Gastroesophageal sphincter (tissue), 3 donors: ENCODE measurements around the gene PRRX1.

Experiments
- CTCF ChIP-seq, 4 experiments: fragments of 200-600 bp in 2 of 4; fragments of 450-650 bp in 2 of 4; sonication (generic) in 1 of 4; IDR thresholded peaks; one replicate each; pipeline ENCODE4 v1.5.1; 2017 to 2019; ENCODE audit warnings: antibody characterized with exemption in 4 of 4, mild to moderate bottlenecking in 2 of 4, moderate library complexity in 2 of 4
- EP300 ChIP-seq: sonication (generic); formaldehyde crosslinking; IDR thresholded peaks from one replicate; pipeline ENCODE4 v1.6.1; 2017; ENCODE audit warnings: antibody characterized with exemption, mild to moderate bottlenecking
- POLR2A ChIP-seq, 2 donors: fragments of 450-650 bp; IDR thresholded peaks; one replicate each; pipeline ENCODE4 v1.6.1; 2017; ENCODE audit warnings: antibody characterized with exemption in 2 of 2, mild to moderate bottlenecking in 2 of 2, moderate library complexity in 1 of 2
- POLR2AphosphoS5 ChIP-seq: sonication (generic); formaldehyde crosslinking; IDR thresholded peaks from one replicate; pipeline ENCODE4 v1.6.1; 2017; ENCODE audit warnings: antibody characterized with exemption

DNA sequence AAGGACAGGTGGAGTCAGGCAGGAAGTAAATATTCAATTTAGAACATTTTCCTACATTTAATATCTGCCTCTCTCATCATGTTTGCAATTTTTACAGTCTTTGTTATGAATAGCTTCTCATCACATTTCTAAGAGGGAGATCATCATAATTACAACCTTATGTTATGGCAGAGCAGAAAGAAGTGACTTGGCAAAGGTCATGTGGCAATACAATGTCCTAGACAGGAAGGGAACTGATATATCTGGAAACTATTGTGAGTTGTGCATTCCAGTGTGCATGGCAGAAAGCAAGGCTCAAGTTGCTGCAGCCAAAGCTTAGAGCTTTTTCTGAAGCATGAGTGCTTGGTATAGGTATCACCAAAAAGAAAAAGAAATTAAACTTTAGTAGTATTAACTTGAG lies 43.8 kb upstream of the PRRX1 start:
- TF ChIP-seq EP300: no peak
- TF ChIP-seq CTCF (IDR thresholded peaks at IDR 0.05): no peak
- no peak for TF ChIP-seq POLR2A (IDR thresholded peaks at IDR 0.05)
- TF ChIP-seq POLR2AphosphoS5: no peak
